GM18867 (cell line): ENCODE data around the gene G6PC1.
"Not testable (repeated sequence)": the region's sequence is repeated elsewhere in the genome, so short reads cannot be mapped to it uniquely, and the experiment has no call there.

Experiments used
- ATAC-seq: cut with Tn5 transposase; IDR thresholded peaks from one replicate; pipeline ENCODE4 v1.9.1; 2021; ENCODE audit warnings: mild to moderate bottlenecking, moderate library complexity; ENCODE audit not compliant: unreplicated experiment

The G6PC1 gene

DNA sequence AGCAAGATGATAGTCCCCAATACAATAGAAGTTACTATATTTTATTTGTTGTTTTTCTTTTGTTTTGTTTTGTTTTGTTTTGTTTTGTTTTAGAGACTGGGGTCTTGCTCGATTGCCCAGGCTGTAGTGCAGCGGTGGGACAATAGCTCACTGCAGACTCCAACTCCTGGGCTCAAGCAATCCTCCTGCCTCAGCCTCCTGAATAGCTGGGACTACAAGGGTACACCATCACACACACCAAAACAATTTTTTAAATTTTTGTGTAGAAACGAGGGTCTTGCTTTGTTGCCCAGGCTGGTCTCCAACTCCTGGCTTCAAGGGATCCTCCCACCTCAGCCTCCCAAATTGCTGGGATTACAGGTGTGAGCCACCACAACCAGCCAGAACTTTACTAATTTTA lies 618 bp upstream of the G6PC1 start:
- not testable (repeated sequence) for ATAC-seq

DNA sequence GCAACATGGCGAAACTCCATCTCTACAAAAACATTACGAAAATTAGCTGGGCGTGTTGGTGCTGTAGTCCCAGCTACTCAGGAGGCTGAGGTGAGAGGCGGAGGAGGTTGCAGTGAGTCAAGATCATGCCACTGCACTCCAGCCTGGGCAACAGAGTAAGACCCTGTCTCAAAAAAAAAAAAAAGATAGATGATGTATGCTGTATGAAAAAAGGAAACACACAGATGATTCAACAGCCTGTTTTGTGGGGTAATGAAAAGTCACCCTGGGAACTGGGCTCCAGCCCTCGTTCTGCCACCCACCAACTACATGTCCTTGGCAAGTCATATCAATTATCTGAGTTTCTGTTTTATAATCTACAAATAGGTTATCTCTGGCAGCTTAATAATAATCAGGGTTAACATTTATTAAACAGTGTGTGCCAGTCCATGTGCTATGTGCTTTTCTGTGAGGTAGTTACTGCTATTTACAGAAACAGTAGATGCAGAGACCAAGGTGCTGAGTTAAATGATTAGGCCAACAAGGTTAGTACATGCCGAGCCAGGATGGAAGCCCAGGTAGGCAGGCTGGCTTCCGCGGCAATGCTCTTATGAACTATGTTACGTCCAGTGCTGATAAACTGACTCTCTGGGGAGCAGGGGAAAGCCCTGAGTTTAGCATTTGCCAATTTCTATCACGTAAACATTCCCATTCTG lies 1.1 kb downstream of the G6PC1 start:
- ATAC-seq, result no peak

DNA sequence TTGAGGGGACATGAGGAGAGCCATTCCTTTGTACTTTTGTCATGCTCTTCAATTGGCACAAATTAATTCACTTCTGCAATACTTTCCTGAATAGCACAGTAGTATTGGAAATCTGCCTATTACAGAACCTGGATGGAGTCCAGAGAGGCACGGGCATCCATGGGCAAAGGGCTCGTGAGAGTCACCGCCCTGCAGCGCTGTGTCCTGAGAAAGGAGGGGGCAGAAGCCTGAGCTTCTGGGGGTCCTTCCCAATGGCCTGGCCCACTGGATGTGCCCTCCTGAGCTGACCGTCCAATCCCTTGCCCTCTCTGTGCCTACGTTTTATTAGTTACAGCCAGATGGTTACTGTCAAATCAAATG lies 3.5 kb downstream of the G6PC1 start:
- ATAC-seq, result no peak

DNA sequence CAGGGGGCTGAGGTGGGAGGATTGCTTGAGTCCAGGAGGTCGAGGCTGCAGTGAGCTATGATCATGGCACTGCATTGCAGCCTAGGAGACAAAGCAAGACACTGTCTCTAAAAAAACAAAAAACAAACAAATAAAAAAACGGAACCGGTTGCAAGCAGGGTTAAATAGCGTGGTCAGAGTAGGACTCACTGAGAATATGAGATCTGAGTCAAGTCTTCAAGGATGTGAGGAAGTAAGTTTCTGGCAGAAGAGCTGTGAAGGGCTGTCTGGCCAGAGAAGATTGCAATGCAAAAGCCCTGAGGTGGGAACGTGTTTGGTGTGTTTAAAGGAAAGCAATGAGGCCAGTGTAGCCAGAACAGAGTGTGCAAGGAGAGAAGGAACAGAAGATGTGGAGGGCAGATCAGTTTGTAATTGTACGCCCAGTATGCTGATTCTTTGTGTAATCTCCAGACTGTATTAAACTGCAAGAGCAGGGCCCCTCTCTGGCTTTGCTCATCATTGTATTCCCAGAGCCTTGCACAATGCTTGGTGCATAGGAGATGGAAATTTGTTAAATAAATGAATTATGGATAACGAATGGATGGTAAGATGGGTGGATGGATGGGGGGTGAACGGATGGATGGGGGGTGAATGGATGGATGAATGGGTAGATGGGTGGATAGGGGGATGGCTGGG lies 6.3 kb downstream of the G6PC1 start:
- no peak for ATAC-seq

DNA sequence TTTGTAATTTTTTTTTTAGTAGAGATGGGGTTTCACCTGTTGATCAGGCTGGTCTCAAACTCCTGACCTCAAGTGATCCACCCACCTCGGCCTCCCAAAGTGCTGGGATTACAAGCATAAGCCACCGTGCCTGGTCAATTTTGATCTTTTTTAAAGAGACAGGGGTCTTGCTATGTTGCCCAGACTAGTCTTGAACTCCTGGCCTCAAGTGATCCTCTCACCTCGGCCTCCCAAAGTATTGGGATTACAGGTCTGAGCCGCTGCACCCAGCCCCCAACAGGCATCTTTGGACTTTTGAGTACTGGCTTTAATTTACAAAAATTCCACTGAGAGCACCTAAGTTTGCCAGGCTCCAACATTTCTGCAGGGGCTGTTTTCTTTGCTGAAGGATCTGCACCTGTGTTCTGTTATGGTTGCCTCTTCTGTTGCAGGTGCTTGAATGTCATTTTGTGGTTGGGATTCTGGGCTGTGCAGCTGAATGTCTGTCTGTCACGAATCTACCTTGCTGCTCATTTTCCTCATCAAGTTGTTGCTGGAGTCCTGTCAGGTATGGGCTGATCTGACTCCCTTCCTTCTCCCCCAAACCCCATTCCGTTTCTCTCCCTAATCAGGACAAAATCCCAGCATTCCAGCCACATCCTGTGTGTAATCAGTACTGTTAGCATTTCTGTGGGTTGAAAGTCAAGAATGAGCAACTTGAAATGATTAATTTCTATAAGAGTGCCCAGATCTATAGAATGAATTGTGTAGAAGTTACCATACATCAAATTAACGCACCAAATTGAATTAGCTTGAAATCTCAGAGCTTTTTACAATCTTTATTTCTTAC lies 8.5 kb downstream of the G6PC1 start:
- ATAC-seq, result no peak

DNA sequence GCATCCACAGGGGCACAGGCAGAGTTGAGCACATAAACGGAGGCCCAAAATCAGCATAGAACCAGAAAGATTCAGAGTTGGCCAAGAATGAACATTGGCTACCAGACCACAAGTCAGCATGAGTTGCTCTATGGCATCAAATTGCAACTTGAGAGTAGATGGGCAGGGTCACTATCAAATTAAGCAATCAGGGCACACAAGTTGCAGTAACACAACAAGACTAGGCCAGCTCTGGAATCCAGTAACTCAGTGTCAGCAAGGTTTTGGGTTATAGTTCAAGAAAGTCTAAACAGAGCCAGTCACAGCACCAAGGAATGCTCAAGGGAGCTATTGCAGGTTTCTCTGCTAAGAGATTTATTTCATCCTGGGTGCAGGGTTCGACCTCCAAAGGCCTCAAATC lies 12.9 kb downstream of the G6PC1 start:
- ATAC-seq, result no peak

DNA sequence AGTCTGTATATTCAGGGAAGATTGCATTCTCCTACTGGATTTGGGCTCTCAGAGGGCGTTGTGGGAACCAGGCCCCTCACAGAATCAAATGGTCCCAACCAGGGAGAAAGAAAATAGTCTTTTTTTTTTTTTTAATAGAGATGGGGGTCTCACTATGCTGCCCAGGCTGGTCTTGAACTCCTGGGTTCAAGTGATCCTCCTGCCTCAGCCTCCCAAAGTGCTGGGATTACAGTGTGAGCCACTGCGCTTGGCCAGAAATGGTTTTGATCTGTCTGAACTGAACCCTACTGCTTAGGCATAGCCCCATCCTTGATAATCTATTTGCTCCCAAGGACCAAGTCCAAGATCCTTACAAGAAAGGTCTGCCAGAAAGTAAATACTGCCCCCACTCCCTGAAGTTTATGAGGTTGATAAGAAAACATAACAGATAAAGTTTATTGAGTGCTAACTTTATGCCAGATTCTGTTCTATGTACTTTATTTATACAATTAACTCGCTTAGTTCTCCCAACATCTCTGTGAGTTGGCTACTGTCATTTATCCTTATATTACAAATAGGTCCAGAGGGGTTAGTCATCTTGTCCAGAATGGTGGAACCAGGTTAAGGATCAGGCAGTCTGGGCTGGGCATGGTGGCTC lies 13.5 kb downstream of the G6PC1 start:
- no peak for ATAC-seq

DNA sequence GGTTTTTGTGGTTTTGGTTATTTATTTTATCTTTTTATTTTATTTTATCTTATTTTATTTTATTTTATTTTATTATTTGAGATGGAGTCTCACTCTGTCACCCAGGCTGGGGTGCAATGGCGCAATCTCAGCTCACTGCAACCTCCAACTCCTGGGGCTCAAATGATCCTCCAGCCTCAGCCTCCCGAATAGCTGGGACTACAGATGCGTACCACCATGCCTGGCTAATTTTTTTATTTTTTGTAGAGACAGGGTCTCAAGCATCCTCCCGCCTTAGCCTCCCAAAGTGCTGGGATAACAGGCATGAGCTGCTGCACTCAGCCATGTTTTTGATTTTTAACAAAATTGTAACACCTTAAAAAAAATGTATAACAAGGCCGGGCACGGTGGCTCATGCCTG lies 14.7 kb downstream of the G6PC1 start:
- not testable (repeated sequence) for ATAC-seq

DNA sequence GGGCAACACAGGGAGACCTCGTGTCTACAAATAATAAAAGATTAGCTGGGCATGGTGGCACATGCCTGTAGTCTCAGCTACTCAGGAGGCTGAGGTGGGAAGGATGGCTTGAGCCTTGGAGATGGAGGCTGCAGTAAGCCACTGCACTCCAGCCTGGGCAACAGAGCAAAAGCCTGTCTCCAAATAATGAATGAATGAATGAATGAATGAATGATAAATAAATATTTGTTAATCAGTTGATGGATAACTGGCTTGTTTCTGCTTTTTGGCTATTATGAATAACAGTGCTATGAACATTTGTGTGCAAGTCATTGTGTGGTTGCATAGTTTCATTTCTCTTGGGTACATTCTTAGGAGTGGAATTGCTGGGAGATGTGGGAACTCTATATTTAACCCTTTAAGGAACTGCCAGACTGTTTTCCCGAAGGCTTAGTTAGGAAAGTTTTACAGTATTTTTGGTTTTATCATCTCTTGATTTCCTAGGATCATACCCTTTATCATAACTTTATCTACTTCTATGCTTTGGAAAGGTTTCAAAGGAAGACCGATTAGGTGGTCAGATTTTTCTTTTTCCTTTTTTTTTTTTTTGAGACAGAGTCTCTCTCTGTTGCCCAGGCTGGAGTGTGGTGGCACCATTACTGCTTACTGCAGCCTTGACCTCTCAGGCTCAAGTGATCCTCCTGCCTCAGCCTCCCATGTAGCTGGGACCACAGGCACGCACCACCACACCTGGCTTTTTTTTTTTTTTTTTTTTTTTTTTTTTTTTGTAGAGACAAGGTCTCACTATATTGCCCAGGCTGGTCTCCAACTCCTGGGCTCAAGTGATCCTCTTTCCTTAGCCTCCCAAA lies 16.0 kb downstream of the G6PC1 start:
- not testable (repeated sequence) for ATAC-seq

DNA sequence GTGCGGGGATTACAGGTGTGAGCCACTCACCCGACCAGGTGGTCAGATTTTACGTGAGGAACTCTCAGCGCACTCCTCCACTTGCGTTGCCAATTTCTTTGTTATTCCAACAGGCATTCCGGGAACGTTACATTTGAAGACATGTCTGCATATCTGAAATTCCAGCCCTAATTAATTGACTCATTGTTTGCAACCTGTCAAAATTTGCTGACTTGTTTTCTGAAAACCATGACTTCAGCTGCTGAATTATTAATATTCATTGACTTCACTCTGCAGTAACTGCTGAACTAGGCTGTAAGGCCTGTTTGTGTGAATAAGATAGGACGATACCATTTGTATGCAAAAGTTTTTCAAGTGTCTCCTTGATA lies 16.6 kb downstream of the G6PC1 start:
- ATAC-seq, result no peak

DNA sequence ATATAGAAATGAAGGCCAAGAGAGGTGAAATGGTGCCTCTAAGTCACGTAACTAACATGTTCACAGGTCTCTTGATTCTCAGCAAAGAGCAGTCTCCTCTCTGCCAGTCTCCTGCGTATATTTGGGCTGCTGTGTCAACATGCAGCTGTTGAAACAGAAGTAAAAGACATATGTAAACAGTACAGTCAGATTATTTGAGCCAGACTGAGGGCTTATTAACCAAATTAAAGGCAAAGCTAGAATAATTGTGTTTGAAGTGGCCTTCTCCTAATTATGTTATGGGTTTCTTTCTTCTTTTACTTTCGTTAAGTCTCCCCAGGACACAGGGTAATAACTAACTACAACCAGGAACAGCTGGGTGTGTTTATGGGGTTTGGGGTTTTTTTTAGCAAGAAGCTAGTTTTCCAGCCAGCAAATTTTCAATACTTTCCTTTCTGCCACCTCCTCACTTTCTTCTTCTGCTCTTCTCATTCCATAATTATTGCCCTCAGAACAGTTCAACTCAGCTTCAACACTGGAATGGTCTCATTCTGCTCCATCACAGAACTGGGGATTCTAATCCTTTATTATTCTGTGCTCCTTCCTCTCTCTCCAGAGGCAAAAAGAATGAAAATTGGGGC lies 18.4 kb downstream of the G6PC1 start:
- ATAC-seq, result no peak

DNA sequence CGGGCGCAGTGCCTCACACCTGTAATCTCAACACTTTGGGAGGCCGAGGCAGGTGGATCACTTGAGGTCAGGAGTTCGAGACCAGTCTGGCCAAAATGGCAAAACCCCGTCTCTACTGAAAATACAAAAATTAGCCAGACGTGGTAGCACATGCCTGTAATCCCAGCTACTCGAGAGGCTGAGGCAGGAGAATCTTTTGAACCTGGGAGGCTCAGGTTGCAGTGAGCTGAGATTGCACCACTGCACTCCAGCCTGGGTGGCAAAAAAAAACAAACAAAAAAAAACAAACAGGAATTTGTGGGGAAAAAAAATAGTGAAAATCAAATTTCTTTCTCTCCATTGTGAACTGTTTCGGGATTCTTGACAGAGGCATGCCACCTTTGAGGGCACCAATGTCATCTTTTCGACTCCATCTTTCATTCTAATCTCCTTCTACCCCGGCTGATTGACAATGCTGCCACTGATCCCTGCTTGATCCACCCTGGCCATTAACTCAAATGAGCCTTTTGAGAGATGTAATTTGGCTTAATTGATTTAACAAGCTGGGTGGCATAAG lies 19.0 kb downstream of the G6PC1 start:
- not testable (repeated sequence) for ATAC-seq

DNA sequence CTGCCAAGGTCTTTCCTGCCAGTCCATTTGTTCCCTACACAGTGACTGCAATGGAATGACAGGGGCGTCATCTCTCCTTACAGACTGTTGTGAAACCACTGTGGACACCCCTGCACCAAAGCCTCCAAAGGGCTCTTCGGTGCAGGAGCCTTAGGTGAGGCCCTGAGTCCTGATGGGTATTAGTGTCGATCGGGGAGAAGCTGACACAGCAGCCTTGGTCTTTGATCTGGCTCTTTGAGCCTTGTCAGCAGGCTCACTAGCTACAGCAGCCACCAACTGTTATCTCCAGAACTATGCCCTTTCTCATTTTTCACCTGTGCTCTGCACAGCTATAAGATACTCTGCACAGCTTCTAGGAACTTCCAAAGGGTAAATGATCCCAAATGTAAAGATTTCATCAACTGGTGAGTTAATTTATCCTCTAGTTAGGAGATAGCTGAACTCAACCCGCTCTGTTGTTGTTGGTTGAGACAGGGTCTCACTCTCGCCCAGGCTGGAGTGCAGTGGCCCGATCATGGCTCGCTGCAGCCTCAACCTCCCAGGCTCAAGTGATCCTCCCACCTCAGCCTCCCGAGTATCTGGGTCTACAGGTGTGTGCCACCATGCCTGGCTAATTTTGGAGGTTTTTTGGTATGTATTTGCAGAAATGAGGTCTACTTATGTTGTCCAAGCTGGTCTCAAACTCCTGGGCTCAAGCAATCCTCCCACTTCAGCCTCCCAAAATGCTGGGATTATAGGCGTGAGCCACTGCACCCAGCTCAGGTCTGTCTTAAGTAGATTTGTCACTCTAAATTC lies 19.7 kb downstream of the G6PC1 start:
- no peak for ATAC-seq

DNA sequence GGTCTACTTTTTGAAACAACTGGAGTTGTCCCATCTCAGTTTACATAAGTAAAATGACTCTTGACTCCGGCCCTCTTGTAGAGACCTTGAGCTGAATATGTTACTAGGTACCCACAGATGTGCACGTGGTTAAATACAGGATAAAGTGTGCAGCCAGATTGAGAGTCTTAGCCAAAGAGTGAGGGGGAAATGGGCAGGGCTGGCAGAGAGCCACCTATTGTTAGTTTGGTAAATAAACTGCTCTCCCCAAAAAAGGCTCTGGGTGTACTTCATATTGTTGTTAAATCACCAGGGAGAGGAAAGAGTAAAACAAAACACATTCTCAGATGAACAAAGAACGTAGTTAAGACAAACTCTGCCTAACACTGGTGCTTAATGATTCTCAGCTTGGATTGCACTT lies 20.3 kb downstream of the G6PC1 start:
- no peak for ATAC-seq

DNA sequence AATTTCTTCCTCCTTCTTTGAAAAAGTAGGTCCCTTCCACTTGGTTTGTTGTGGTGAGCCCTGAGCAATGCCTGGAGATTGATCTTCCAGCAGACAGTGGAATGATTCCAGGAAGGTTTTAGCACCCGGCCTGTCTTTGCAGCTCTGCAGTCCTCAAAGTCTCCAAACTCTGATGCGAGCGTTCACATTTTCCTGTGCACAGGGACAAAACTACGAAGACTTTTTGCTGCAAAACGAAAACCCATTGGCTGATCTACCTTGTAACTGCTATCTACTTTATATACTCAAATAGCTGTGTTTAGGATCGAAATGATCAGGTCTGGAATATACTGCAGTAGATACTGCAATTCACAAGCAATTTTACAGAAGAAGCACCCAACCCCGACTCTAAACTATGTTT lies 21.7 kb downstream of the G6PC1 start:
- ATAC-seq, result no peak

DNA sequence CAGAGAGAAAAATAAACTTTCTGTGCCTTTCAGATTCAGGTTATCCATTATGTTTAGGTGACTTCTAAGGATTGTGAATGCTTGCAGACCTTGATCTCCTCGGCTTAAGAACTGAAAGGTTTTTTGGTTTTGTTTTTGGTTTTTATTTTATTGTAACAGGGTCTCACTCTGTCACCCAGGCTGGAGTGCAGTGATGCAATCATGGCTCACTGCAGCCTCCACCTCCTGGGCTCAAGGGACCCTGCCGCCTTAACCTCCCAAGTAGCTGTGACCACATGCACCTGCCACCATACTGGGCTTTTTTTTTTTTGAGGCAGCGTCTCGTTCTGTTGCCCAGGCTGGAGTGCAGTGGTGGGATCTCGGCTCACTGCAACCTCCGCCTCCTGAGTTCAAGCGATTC lies 22.9 kb downstream of the G6PC1 start:
- not testable (repeated sequence) for ATAC-seq

DNA sequence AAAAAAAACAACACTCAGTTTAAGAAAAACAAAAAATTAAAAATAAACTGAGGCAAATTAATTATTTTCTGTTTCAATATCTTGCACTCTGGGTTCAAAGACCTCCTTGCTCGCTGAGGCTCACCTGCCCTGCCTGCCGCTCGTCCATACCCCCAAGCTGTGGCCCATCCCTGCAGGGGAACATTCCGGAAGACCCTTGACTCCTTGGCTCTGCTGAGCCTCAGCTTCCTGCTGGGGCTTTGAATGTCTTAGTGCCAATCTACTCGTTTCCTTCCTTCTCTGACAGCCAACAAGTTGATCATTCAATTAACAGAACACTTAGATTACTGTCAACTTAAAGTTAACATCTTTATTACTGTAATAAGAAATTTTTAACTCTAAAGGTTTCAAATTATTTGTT lies 24.3 kb downstream of the G6PC1 start:
- ATAC-seq, result no peak

DNA sequence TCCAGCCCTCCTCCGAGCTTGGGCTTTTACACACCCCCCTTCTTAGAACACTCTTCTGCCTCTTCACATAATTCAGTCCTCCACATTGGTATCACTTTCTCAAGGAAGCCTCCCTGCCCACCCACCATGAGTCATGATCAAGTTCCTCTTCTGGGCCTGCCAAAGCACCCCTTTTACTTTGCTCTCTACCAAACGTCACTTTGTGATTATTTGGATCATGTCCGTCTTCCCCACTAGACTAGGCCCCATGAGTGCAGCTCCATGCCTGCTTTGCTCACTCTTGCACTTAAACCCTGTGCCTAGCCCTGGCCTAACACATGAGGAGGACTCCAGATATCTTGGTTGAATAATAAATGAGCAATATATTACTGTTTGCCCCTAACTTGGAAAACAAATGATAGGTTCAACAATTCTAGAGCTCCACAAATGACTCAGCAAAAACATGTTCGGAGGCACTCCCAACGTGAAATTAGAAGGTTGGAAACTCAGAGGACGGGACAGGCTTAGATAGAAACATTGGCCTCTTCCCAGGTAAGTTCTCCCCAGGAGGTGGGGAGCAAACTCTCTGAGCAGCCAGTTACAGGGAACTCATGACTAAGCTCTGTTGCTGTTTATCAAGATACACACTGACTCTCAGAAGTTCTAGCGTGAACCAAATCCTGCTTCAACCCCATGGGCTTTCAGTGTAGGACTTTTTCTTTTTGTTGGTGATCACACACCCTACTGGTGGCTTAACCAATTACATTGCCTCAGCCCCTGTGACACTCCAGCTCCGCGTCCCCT lies 28.3 kb downstream of the G6PC1 start:
- ATAC-seq, result peak; percentile 75
